Hepatocyte (in vitro differentiated cells): ENCODE measurements around the gene TMEM250. TPM values are rescaled to one million over a fixed set of nuclear protein-coding genes. Genes with fewer than 3 reads are reported as not detected.

Experiments used
- DNase-seq: peaks from one replicate; pipeline ENCODE4 v3.0.0-alpha.2; 2016; ENCODE audit warnings: low spot score
- H2AFZ ChIP-seq: fragments of 200-600 bp; sonication (generic); 2 replicates; pipeline ENCODE4 v1.6.0; 2016; ENCODE audit warnings: antibody characterized with exemption, mild to moderate bottlenecking
- H3K27ac ChIP-seq: fragments of 200-600 bp; sonication (generic); 2 replicates; pipeline ENCODE4 v1.5.1; 2016; ENCODE audit warnings: mild to moderate bottlenecking
- H3K27me3 ChIP-seq: fragments of 200-600 bp; sonication (generic); 2 replicates; pipeline ENCODE4 v1.6.1; 2016
- H3K36me3 ChIP-seq: fragments of 200-600 bp; sonication (generic); replicated peaks from 2 replicates; pipeline ENCODE4 v1.5.1; 2016; ENCODE audit warnings: low read depth; ENCODE audit not compliant: insufficient read depth
- H3K4me1 ChIP-seq: fragments of 200-600 bp; sonication (generic); 2 replicates; pipeline ENCODE4 v1.5.1; 2016; ENCODE audit warnings: mild to moderate bottlenecking, moderate library complexity; ENCODE audit not compliant: insufficient read depth
- H3K4me2 ChIP-seq: fragments of 200-600 bp; sonication (generic); 2 replicates; pipeline ENCODE4 v1.6.0; 2016
- H3K4me3 ChIP-seq: fragments of 200-600 bp; sonication (generic); 2 replicates; pipeline ENCODE4 v1.5.1; 2016; ENCODE audit warnings: mild to moderate bottlenecking
- H3K79me2 ChIP-seq: fragments of 200-600 bp; sonication (generic); 2 replicates; pipeline ENCODE4 v1.6.0; 2017; ENCODE audit warnings: mild to moderate bottlenecking
- H3K9me2 ChIP-seq: fragments of 200-600 bp; sonication (generic); replicated peaks from 2 replicates; pipeline ENCODE4 v1.6.0; 2017; ENCODE audit warnings: mild to moderate bottlenecking; ENCODE audit not compliant: insufficient read depth
- H3K9me3 ChIP-seq: fragments of 200-600 bp; sonication (generic); 2 replicates; pipeline ENCODE4 v1.5.1; 2016; ENCODE audit warnings: low read depth, mild to moderate bottlenecking
- H4K20me1 ChIP-seq: fragments of 200-600 bp; sonication (generic); 2 replicates; pipeline ENCODE4 v1.6.0; 2016; ENCODE audit warnings: mild to moderate bottlenecking; ENCODE audit not compliant: insufficient read depth, poor library complexity, severe bottlenecking
- EZH2 ChIP-seq: fragments of 200-600 bp; sonication (generic); IDR thresholded peaks from 2 replicates; pipeline ENCODE4 v1.6.1; 2016; ENCODE audit warnings: antibody characterized with exemption, mild to moderate bottlenecking, borderline replicate concordance
- EZH2phosphoT487 ChIP-seq: fragments of 200-600 bp; sonication (generic); IDR thresholded peaks from one replicate; pipeline ENCODE4 v1.6.1; 2018; ENCODE audit warnings: antibody characterized with exemption, mild to moderate bottlenecking, low read depth, moderate library complexity; ENCODE audit not compliant: unreplicated experiment, severe bottlenecking
- WGBS: methylation state at CpG from one replicate; pipeline ENCODE4 v1.1.6; 2016; ENCODE audit warnings: low lambda C conversion rate; ENCODE audit errors: missing lambda C conversion rate; 5-methylcytosine and 5-hydroxymethylcytosine counted together
- polyA plus RNA-seq: library from polyadenylated mRNA; unstranded; fragments of >200 nt; fragmentation: Nextera tagmentation; extraction: Ambion mirVana; gene quantifications from 2 replicates; pipeline ENCODE4 v1.2.1, GENCODE V29; 2016
- total RNA-seq: library from RNA; depleted of rRNA; stranded (reverse); fragments of >200 nt; gene quantifications from 2 replicates; pipeline ENCODE4 v1.2.3, GENCODE V29; 2014
- TF ChIP-seq, protein P1 (sequence below): fragments of 200-600 bp; sonication (generic); IDR thresholded peaks from 2 replicates; pipeline ENCODE4 v1.5.1; 2016; ENCODE audit warnings: antibody characterized with exemption, mild to moderate bottlenecking; ENCODE audit not compliant: poor library complexity

The TMEM250 gene
- total and polyA plus RNA-seq, 2 experiments from 2014 or later = 37.8 to 47.6 TPM

DNA sequence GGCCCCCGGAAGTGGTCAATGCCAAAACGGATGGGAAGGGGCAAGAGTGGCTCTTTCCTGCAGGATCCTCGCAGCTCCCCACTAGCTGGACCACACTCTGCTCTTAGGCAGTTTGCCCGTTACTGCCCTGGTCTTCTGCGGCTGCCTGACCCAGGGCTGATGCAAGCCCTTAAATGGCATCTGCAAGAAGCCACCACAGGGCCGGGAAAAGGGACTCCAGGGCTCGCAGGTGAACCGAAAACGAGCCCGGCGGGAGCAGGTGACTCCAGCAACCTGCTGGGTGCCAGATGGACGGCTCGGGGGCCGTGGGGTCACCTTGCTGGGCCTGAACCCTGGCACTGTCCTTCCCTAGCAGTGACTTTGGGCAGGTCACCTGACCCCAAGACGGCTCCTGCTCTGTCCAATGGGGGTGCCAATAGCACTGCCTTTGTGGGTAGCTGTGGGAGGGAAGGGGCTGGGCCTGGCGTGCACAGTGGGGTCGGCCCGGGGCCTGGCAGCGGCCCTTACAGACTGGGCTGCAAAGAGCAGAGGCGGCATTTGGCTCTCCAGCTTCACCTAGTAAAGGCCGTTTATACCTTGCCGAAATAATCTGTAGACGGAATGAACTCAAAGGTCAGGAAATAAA is 1.3 kb downstream of the TMEM250 start:
- no peak for DNase-seq
- H3K79me2 ChIP-seq = peaks cover 40% of the 10 kb centered on the region
- peak overlapping the region; percentile 99 for H3K4me2 ChIP-seq
- TF ChIP-seq EZH2phosphoT487 (no peak), EZH2 (no peak)
- TF ChIP-seq, protein P1, sequence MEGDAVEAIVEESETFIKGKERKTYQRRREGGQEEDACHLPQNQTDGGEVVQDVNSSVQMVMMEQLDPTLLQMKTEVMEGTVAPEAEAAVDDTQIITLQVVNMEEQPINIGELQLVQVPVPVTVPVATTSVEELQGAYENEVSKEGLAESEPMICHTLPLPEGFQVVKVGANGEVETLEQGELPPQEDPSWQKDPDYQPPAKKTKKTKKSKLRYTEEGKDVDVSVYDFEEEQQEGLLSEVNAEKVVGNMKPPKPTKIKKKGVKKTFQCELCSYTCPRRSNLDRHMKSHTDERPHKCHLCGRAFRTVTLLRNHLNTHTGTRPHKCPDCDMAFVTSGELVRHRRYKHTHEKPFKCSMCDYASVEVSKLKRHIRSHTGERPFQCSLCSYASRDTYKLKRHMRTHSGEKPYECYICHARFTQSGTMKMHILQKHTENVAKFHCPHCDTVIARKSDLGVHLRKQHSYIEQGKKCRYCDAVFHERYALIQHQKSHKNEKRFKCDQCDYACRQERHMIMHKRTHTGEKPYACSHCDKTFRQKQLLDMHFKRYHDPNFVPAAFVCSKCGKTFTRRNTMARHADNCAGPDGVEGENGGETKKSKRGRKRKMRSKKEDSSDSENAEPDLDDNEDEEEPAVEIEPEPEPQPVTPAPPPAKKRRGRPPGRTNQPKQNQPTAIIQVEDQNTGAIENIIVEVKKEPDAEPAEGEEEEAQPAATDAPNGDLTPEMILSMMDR = no peak
- H4K20me1 ChIP-seq = no peaks in the 10 kb centered on the region
- peak overlapping the region; percentile 98 for H3K27ac ChIP-seq
- no peaks in the 10 kb centered on the region for H3K36me3 ChIP-seq
- H3K4me1 ChIP-seq = peaks cover 18% of the 10 kb centered on the region
- H3K9me3 ChIP-seq = no peaks in the 10 kb centered on the region
- 68% methylated on average over 22 of the region's 23 CpGs for WGBS
- no peaks in the 10 kb centered on the region for H3K9me2 ChIP-seq
- peak overlapping the region; percentile 63 for H2AFZ ChIP-seq
- no peaks in the 10 kb centered on the region for H3K27me3 ChIP-seq
- H3K4me3 ChIP-seq = peak overlapping the region; percentile 87

DNA sequence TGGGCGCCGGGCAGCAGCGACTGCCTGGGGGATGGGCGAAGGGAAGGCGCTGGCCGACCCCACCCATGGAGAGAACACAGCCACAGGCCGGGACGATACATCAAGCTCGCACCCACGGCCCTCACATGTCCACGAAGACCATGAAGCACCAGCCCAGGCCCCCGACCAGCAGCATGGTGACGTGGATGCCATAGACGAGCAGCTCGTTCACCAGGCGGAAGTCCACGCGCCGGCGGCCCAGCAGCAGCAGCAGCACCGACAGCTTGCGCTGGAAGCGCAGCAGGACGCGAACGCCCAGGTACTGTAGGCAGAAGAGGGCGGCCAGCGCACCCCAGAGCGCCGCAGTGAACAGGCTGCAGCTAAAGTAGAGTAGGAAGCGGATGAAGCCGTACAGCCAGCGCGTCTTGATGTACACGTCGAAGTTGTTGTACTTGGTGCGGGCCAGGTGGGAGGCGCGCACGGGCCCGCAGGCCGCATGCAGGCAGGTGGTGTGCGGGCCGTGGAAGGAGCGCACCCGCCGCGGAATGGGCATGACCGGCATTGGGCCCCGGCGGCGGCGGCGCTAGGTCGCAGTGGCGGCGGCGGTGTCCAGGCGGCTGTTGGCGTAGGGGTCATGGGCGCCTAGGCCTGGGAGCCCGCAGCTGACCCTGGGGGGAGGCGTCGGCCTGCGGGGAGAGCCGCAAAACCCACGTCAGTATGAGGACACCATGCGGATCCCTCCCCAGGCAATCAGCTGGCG is 2.1 kb downstream of the TMEM250 start:
- H3K27me3 ChIP-seq = no peaks in the 10 kb centered on the region
- H3K9me3 ChIP-seq = no peaks in the 10 kb centered on the region
- 98% methylated on average over 66 of the region's 69 CpGs for WGBS
- H3K79me2 ChIP-seq = peaks cover 40% of the 10 kb centered on the region
- peak overlapping the region; percentile 98 for H3K27ac ChIP-seq
- H3K9me2 ChIP-seq = no peaks in the 10 kb centered on the region
- peaks cover 18% of the 10 kb centered on the region for H3K4me1 ChIP-seq
- peak overlapping the region; percentile 99 for H3K4me2 ChIP-seq
- DNase-seq = no peak
- no peak overlapping the region for H3K4me3 ChIP-seq
- H3K36me3 ChIP-seq = no peaks in the 10 kb centered on the region
- H2AFZ ChIP-seq = no peak overlapping the region
- no peak for TF ChIP-seq EZH2phosphoT487
- TF ChIP-seq, protein P1 = no peak
- no peak for TF ChIP-seq EZH2
- no peaks in the 10 kb centered on the region for H4K20me1 ChIP-seq

- H3K79me2 ChIP-seq = peaks cover 40% of the 10 kb centered on the region
- no peaks in the 10 kb centered on the region for H3K9me2 ChIP-seq
- no peaks in the 10 kb centered on the region for H3K9me3 ChIP-seq
- H3K4me3 ChIP-seq = no peak overlapping the region
- H3K27ac ChIP-seq = no peak overlapping the region
- H4K20me1 ChIP-seq = no peaks in the 10 kb centered on the region
- peaks cover 22% of the 10 kb centered on the region for H3K4me1 ChIP-seq
- WGBS = 96% methylated on average over 19 of the region's 22 CpGs
- no peak overlapping the region for H2AFZ ChIP-seq
- H3K36me3 ChIP-seq = no peaks in the 10 kb centered on the region
- no peak overlapping the region for H3K4me2 ChIP-seq
- no peak for TF ChIP-seq EZH2
- TF ChIP-seq EZH2phosphoT487 = no peak
- TF ChIP-seq, protein P1 = no peak
- H3K27me3 ChIP-seq = no peaks in the 10 kb centered on the region
- DNase-seq = no peak
Observed at GRCh38 chr9:136115641-136116359, 2.9 kb downstream of the TMEM250 start.
